GM18498 (cell line): Measurements from ENCODE around the gene COL4A2.
A peak's percentile ranks its signal among the peaks of the same experiment; 100 is the strongest.
"Not testable (repeated sequence)": the region's sequence is repeated elsewhere in the genome, so short reads cannot be mapped to it uniquely, and the experiment has no call there.

ENCODE experiments used
- ATAC-seq: cut with Tn5 transposase; IDR thresholded peaks from one replicate; pipeline ENCODE4 v1.9.1; 2021; ENCODE audit warnings: mild to moderate bottlenecking, moderate library complexity; ENCODE audit not compliant: unreplicated experiment

Gene COL4A2

GRCh38 chr13:110521946-110522345 lies 214.9 kb downstream of the COL4A2 start:
- ATAC-seq, result no peak

DNA sequence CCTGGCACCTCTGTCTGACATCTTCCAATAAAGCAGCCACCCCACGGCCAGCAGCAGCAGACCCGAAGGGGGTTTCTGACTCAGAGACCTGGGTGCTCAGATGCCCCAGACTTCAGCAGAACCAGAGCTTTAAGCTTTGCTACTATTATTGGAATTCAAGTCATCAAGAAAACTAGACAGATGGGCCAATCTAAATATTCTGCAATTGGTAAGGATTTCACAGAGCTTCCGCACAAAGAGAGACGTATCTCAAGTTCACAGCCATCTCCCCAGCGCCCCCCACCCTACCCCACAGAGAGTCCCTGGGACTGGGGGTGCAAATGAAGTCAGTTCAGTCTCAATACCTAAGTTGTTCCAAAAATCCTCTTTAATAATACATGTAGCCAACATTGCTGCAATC lies 215.6 kb downstream of the COL4A2 start:
- no peak for ATAC-seq

GRCh38 chr13:110523180-110523579 lies 216.1 kb downstream of the COL4A2 start:
- no peak for ATAC-seq

DNA sequence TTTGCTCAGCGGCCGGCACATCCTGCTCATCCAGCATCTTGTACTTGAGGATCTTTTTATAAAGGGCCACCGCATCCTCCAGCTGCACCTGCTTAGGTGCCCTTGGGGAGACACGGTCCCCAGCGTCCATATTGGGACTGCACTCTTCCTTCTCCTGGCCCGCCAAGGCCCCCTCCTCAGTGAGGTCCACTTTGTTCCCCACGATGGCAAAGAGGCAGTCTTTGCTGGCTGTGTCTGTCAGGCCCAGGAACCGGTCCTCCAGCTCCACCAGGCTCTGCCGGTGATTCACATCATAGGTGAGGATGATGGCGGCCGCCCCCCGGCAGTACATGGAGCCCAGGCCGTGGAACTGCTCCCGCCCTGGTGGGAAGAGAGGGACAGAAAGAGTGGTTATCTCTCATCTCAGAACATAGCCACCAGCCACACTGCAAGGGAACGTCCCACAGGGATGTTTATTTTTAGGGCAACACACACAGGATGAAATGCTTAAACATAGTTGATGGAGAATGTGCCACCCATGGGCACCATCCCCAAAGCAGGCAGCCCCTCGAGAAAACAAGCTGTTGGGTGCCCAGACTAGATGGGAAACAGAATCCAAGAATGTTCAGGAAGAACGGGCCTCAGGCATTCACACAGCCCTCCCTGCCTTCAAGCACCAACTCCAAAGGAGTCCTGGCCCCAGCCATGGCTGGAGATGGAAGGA lies 216.9 kb downstream of the COL4A2 start:
- no peak for ATAC-seq

GRCh38 chr13:110524541-110525257 lies 217.6 kb downstream of the COL4A2 start:
- no peak for ATAC-seq

GRCh38 chr13:110525328-110526319 lies 218.5 kb downstream of the COL4A2 start:
- peak; percentile 68 for ATAC-seq

DNA sequence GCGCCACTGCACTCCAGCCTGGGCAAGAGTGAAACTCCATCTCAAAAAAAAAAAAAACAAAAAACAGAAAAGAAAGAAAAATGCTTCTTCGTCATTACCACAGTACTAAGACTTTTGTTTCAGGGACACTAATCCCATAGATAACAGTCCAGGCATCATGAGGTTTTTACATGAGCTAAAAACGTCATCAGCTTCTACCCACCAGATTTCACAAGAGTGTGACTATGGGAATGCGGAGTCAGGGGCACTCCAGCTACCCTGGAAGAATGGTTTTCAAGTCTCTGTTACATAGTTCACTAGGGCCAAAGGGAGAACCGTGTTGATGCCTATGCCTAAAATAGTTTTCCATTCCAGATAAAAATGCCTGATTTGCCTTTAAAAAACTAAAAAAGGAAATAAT lies 221.3 kb downstream of the COL4A2 start:
- no peak for ATAC-seq

DNA sequence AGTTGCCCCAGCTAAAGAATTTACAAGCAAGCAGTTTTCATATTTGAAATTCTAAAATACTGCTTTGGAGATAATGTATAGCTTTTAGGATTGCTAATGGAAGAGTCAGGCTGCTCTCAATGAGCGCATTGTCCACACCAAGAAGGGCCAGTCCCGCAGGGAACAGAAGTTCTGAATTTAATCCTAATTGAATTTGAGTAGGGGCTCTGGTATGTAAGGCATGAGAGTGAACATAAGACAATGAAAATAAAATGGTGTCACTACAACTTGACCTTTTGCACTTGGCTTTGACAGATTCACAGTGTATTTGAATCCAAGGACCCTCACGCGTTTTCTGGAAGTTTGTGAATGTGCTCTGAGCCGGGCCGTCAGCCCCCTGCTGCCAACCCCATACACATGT lies 221.8 kb downstream of the COL4A2 start:
- ATAC-seq, result no peak

GRCh38 chr13:110529522-110530311 lies 222.6 kb downstream of the COL4A2 start:
- no peak for ATAC-seq

GRCh38 chr13:110531100-110531499 lies 224.0 kb downstream of the COL4A2 start:
- no peak for ATAC-seq

GRCh38 chr13:110531671-110532083 lies 224.6 kb downstream of the COL4A2 start:
- ATAC-seq, result no peak

- ATAC-seq, result not testable (repeated sequence)
Observed at GRCh38 chr13:110532258-110532657, 225.2 kb downstream of the COL4A2 start.

DNA sequence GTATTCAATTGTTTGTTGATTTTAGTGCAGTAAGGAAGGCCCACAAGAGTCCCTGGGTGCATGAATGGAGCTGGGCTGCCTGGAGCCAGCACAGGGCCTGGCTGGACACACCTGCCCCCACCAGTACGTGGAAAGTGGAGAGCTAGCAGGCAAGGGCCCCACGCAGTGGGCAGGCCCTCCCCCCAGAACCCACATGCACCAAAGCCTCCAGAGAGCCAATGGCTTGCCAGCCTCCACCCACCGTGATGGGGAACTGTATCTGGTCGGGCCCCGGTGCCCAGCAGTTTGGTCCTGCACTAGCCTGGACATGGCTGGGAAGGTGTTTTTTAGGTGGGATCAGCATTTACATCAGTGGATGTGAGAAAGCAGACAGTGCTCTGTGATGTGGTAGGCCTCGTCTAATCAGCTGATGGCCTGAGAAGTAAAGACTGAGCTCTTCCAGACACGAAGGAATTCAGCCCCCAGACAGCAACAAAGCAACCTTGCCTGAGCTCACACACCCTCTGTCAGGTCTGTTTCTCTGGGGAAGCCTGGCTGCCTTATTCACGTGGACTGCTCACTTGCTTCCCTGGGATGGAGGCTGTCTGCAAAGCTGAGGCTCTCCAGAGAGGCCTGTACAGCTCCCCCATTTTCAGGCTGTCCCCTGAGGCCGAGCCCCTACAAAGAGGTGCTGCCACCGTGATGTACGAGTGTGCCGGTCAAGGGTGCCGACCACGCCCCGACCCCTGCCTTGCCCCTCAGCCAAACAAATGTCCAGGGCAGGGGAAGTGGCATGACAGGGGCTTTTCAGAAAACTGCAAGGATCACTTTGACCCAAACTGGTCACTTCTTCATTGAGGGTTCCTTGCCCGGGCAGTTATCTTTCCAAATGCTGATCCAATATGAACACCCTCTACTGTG lies 226.9 kb downstream of the COL4A2 start:
- no peak for ATAC-seq

GRCh38 chr13:110535526-110535925 lies 228.4 kb downstream of the COL4A2 start:
- no peak for ATAC-seq

GRCh38 chr13:110536006-110536693 lies 229.1 kb downstream of the COL4A2 start:
- no peak for ATAC-seq

DNA sequence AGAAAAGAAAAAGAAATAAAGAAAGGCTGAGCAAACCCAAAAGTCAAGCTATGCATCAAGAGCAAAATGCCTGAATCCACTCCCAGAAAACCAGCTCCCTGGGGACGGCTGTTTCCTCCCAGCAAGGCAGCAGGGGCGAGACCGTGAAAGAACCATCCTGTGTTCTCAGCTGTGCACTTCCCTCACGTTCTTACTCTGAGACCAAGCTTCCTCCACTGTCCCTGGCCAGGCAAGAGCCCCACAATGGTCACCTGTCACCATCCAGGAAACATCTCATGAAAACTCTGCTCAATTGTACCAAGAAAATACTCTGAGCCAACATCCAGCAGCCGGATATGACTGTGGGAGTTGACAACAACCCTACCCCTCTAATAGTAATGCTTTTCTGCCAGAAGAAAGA lies 231.5 kb downstream of the COL4A2 start:
- ATAC-seq, result peak; percentile 41

GRCh38 chr13:110539894-110540293 lies 232.8 kb downstream of the COL4A2 start:
- ATAC-seq, result no peak

DNA sequence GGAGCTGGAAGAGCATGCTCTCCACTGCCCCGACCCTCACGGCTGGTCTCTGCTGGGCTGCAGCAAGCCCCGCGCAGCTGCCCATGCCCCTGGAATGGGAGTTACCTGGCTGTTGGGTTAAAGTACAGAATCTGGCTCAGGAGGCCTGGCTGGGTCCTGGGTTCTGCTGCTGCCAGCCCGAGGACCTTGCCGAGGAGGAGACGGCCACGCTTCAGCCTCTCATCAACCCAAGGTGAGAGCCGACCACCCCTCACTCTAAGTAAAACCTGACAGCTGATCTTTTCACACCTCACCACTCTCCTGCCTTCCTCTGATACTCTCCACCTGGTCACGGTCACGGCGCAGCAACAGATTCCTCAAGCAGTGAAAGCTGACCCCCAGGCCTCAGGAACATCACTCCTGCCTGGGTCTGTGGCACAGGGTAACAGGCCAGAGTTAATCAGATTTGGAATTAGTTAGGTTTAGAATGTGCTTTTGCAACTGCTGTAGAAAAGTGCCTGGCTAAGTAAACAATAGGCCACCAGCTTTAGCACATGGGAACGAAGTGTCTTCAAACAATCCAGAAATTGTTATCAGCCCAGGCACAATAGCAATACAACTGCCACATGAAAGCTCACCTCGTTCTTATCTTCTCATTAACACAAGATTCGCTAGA lies 233.9 kb downstream of the COL4A2 start:
- no peak for ATAC-seq
